PC-3 (cell line): ENCODE measurements around the gene STXBP6.

Source experiments
- EZH2 ChIP-seq: fragments of 300-600 bp; sonication (generic); IDR thresholded peaks from one replicate; pipeline ENCODE4 v1.6.1; 2017; ENCODE audit warnings: antibody characterized with exemption, mild to moderate bottlenecking, low read length; ENCODE audit not compliant: unreplicated experiment
- EZH2phosphoT487 ChIP-seq: fragments of 300-600 bp; sonication (generic); IDR thresholded peaks from 2 replicates; pipeline ENCODE4 v1.6.1; 2018; ENCODE audit warnings: mild to moderate bottlenecking, antibody characterized with exemption, low read length, borderline replicate concordance
- TF ChIP-seq, protein P1 (sequence below): fragments of 300-600 bp; sonication (generic); conservative IDR thresholded peaks from 2 replicates; pipeline ENCODE4 v1.5.1; 2017; ENCODE audit warnings: antibody characterized with exemption, low read depth, mild to moderate bottlenecking, low read length

DNA sequence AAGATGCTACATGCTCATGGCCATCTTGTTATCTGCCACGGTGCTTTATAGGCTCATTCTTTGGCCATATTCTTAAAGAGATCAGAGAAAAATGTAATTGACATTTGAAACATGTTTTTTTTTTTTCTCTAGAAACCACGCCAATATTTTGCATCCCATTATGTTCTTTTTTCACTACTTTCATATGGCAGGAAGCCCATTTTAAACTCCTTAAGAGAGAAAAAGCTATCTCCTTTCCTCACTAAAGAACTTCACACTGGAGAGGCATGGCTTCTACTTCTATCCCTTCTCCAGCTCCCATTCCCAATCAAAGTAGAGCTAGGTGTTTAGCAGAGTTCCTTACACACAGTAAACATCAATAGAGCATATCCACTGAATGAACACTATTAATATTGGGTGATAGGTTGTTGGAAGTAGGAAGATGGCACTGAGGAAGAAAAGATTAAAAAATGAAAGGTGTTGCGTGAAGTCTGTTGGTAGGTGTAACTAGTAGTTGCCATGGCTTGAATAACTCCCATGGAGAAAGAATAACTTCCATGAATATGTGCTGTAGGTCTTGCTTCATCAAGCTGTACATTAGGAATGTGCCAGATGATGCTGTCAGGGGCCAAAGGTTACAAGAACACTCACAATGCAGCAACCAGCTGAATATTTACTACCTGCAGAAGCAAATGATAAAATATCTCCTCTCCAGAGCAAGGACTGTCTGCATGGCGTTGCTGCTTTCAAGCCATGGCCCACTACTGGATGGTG, 178.8 kb downstream of the STXBP6 start:
- TF ChIP-seq, protein P1, sequence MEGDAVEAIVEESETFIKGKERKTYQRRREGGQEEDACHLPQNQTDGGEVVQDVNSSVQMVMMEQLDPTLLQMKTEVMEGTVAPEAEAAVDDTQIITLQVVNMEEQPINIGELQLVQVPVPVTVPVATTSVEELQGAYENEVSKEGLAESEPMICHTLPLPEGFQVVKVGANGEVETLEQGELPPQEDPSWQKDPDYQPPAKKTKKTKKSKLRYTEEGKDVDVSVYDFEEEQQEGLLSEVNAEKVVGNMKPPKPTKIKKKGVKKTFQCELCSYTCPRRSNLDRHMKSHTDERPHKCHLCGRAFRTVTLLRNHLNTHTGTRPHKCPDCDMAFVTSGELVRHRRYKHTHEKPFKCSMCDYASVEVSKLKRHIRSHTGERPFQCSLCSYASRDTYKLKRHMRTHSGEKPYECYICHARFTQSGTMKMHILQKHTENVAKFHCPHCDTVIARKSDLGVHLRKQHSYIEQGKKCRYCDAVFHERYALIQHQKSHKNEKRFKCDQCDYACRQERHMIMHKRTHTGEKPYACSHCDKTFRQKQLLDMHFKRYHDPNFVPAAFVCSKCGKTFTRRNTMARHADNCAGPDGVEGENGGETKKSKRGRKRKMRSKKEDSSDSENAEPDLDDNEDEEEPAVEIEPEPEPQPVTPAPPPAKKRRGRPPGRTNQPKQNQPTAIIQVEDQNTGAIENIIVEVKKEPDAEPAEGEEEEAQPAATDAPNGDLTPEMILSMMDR: no peak
- TF ChIP-seq EZH2phosphoT487 (no peak), EZH2 (no peak)
